IPS DF 19.7 (cell line): Measurements from ENCODE around the gene VPS13C.

Experiments used
- DNase-seq: peaks from one replicate; pipeline ENCODE4 v3.0.0-alpha.2; 2013; ENCODE audit warnings: low read depth, low spot score

The VPS13C gene

DNA sequence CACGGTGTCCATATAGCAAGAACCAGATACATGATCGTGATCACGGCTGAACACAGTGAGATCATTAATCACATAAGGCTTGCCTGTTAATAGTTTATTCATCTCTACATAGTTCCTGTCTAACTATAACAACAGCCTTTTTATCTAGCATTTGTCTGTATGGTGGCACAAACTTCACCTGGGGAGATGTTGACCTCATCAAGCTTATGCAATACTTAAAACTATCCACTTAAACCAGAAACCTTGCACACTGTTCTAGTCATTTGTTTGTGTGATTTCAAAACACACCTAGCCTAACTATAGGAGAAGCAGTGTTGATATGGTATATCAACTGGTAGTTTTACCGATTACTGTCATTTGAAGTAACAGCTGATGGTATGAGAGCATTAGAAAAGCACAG is 124.8 kb downstream of the VPS13C start:
- DNase-seq: no peak

DNA sequence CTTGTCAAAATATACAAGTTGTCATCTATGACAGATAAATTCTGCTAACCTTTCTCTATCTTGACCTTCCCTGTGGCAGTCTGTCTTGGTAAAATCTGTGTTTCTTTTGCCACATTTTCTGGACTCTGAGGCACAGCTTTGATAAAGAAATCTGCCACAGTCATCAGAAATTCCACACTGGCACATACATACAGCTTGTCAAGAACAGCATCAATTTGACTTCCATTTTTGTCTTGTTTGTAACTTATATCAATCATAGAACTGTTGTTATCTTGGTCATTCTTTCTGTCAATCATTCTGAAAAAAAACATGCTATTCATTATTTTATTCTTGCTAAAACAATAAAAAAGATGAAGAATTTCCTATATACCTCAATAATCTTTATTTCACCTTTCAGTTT is 130.8 kb downstream of the VPS13C start:
- DNase-seq: no peak

DNA sequence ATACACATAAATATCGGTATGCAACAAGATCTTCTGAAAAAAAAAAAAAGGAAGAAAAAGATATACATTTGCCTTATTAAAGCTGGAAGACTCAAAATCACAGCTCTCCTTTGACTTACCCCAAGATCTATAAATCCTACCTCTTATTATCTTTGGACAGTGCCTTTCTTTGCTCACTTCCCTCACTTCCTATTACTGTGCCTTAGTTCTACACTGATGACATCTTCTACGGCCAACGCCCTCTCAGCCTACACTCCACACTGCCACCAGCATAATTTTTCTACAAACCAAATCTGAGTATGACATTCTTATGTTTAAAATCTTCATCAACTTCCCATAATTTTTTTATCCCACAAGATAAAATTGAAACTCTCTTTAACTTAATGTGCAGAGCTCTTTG is 137.1 kb downstream of the VPS13C start:
- no peak for DNase-seq

DNA sequence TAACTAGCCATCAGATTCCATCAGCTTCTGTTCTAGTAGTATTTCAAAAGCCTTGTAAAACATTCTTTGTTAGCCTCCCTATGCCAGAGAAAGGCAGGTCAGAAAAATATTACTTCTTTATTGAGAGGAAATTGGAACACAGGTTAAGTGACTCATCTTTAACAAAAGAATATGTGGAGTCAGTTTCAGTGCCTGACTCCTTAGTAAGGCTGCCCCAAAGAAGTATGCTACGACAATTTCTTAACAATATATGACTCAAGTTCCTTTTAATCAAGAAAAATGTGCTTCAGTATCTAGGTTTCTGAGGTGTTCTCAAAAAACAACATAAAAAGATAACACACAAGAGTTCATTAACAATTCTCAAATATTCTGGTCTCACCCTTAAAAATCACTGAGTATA is 139.2 kb downstream of the VPS13C start:
- DNase-seq: no peak

DNA sequence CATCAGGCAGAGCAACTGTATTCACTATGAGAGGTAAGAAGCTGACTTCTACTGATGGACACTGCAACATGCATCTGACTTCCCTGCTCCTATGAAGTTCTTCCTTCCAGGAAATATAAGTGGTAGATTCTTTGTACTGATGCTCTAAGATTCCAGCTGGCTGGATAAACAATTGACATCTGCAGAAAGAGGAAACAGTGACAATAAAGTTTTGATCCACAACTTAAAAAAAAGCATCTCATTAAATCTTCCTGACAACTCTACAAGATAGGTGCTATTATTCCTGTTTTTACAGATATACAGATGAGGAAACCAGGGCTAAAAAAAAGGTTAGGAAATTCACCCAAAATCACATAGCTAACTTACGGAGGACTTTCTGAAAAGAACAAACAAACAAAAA is 142.8 kb downstream of the VPS13C start:
- no peak for DNase-seq

DNA sequence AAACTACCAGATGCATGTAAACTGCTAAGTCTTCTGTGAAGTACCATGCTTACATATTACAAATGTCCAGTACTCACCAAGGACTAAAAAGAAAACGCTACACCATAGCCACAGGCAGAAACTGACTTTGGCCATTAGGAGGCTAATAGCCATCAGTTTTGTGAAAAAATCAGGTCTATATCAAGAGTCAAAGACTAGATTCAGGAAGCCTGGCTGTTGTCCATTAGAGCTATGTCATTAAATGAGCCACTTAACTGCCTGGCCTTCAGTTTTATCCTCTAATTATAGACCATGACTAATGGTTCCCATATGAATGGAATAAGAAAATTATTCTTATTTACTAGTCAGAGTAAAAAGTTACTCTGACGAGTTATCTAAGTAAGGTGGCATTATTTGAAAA is 144.1 kb downstream of the VPS13C start:
- DNase-seq: no peak

DNA sequence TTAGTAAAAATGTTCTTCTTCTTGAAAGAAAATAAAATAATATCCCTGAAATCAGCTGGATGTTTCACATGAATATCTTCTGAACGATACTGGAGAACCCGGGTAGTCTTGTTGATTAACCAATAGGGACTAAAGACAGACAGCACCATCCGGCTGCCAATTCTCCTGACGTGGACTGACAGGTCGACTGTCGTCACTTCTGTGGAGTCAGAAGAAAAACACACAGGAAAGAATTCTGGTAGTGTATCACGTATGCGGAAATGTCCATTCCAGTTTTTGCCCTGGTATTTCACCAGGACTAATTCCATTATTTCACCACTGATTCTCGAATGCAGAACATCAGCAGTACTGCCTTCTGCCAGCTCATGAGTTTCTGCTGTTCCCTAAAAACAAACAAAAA is 144.6 kb downstream of the VPS13C start:
- DNase-seq: no peak

DNA sequence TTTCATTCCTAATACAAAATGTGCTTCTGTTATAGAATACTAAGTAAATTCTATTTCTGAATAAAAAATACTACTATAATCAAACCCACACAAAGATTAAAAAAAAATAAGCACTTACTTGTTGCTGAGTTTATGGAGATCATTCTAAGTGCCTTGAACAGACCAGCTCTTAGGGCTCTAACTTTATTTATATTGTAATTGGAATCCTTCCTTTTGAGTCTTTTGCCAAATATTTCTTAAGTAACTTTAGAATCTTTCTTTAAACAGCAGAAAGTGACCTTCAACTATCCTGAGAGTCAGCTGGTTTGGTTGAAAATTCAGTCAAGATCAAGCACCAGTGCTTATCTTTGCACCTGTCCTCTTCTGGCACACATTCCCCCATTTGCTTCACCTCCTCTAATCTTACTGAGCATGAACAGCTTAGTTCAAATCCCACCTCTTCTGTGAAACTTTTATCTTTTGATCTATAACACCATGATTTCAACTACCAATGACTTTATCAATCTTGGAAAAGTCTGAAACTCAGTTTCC is 149.3 kb downstream of the VPS13C start:
- DNase-seq: no peak

DNA sequence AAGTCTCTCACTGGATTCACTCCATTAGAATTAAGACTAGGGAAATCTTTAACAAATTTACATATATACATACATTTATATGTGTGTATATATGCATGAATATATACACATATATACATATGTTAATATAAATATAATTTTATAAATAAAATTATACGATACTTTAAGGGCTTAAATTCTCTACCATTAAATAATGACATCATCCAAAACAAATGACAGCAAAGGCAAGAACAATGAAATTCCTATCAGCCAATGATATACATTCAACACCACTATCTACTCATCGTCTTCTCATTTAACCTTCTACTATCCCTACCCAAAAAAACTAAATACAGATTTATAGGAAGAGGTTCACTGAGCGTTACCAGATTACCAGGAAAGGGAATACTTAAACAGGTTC is 152.0 kb downstream of the VPS13C start:
- DNase-seq: no peak

DNA sequence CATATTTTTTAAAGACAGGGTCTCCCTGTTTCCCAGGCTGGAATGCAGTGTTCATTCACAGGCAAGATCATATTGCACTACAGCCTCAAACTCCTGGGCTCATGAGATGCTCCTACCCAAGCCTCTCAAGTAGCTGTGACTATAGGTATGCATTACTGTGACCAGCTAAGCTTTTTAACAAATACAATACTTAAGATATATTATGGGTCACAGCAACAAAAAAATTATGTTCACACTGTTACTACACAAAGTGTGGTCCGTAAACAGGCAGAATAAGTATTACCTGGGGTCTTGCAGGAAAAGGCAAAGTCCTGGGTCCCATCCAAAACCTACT is 152.5 kb downstream of the VPS13C start:
- no peak for DNase-seq

DNA sequence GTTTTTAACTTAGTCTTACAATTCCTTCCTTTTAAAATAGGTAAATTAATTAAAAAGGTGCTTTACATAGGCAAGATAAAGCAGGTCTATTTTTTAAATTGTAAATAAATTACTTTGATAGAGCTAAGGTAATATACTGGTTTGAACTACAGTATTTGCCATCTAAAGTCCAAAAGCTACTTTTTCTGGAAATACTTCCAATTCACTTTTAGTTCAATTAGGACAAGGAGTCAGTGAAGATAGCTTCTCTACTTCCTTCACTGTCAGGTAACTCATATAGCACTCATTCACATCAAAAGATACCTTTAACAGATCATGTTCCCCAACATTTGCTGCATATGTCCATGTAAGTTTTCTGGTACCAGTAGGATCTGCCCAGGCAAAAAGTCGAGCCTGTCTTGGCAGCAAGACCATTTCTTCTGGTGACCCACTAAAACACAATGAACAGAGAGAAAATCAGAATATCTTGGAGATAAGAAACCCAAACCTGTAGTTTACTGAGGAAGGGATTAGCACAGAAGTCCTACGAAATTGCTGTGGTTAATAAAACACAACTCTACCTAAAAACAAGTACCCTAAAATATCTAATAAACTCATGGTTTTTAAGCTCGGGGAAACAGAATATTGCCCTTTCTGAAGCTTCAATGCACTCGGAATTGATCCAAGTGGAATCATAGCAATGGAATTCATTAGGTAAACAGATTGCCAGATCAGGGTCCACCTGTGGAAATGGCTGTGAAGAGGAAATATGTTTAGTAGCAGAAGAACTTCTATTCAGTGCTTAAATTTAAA is 153.1 kb downstream of the VPS13C start:
- no peak for DNase-seq

DNA sequence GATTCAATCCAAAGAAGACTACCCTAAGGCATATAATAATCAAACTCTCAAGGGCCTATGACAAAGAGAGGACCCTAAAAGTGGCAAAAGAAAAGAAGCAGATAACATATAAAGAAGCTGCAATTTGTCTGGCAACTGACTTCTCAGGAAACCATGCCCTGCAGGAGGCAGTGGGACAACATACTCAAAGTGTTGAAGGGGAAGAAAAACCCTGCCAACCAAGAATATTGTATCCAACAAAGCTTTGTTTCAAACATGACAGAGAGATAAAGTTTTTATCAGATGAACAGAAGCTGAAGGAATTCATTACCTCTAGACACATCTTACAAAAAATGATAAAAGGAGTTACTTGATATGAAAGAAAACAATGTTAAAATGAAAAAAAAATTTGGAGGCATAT is 167.1 kb downstream of the VPS13C start:
- DNase-seq: no peak

DNA sequence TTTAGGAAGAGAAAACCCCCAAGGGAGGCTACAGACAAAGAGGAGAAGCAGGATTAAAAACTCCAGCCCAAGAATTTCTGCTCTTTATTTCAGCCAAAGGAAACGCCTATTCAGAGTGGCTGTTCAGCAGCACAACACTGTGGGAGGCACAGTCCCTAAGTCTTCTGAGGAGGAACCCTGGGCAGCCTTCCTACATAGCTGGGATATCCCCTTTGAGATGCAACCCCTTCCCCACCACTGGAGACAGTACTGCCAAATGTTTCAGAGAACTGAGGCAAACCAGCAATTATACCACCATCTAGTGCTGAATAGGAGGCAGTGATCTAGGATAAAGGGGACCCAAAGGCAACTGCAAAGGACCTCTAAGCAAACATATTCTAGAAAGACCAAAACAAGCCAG is 168.1 kb downstream of the VPS13C start:
- peak; percentile 50 for DNase-seq

DNA sequence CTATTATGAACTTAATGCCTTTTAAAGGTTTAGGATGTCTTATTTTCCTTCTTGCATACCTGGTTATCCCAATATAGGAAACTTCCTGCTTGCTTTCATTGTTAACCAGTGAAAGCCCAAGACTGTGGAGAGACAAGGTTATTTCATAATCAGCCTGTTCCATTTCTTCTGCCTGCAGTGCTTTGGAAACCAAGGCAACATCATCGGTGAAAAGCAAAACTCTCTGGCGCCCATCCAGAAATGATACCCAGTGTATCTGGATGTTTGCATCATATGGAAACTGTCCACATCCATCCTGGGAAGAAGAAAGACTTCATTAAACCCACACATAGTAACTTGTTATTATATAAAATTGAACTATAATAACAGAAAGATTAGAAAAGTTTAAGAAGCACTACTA is 170.1 kb downstream of the VPS13C start:
- DNase-seq: no peak

DNA sequence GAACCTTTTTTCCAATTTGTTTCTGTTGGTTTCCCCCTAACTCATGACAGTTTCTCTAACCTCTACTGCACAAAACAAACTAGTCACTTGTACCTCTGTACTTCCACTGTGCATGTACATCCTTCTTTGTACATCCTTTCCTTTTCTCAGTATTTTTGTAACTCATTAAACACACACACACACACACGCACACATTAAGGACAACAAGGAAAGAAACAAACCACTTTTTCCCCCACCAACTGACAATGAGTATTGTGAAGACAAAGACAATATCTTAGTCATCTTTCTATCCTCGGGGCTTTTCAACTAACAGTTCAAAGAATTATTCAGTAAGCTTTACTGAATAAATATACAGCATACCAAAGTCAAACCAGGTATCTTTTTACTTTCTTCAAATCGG is 170.5 kb downstream of the VPS13C start:
- DNase-seq: no peak

DNA sequence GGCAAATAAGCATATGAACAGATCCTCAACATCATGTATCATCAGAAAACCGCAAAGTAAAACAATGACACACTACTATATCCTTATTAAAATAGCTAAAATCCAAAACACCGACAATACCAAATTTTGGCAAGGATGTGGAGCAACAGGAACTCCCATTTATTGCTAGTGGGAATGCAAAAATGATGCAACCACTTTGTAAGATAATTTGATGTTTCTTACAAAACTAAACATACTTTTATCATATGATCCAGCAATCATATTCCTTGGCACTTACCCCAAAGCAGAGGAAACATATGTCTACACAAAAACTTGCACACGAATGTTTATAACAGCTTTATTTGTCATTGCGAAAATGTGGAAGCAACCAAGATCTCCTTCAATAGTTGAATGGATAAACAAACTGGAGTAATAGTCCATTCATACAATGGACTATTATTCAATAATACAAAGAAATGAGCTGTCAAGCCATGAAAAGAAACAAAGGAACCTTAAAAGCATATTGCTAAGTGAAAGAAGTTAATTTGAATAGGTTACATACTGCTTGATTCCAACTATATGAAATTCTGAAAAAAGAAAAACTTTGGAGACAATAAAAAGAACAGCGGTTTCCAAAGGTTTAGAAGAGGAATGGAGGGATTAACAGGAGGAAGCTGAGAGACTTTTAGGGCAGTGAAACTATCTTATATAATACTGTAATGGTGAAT is 172.0 kb downstream of the VPS13C start:
- DNase-seq: no peak

DNA sequence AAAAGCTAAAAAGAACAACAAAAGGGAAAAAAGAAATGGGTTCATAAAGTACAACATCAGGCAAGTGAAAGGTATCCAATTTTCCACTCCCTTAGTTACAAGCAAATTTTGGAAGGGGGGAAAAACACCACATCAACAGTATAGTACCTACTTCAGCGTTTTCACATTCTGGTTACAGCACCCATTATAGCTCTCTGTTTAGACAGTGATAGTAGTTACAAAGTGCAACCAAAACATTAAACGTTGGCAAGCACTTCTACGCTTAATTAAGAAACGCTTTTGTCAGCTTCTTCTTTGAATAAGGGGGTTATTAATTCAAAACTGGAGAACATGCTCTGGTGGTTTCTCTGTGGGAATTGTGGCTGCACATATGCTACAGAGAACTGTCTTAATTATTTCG is 180.2 kb downstream of the VPS13C start:
- DNase-seq: no peak

DNA sequence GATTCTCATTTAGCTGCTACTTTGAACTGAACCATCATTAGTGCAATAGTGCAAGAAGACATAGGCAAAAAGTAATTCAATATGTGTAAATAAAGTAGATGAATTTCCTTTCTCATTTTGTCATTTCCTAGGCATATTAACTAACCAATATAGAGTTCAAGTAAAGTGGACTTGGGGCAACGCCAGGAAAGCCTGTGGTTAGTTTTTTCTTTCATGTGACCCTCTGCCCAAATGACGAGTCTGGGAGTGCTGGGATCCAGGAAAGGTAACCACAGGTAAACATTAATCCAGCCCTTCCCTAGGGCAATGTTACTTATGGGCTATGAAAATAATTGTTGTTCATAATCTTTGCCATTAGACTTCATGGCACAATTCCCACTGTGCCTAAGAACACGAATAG is 181.0 kb downstream of the VPS13C start:
- DNase-seq: no peak

DNA sequence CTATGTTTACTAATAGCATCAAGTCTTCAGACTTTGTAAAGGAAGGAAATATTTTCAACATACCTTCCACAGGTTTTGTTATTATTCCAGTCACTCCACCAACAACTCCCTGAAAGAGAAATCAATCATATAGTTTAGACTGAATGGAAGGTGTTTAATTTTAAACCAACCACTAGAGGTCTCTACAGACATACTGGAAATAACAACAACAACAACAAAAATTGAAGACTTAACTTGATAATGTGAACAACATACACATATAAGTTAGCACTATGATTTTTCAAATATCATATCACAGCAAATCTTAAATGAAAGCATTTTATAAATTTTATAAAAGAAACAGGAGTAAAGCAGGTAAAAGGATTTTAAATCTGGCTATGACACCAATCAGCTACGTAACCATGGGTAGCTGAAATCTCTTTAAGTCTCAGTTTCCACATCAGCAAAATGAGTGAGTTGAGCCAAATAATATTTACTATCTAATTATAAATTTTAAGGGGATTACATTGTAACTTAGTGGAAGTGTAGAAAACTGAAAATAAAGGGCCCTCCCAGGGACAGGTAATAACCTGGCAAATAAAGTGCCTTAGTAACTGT is 188.2 kb downstream of the VPS13C start:
- no peak for DNase-seq

DNA sequence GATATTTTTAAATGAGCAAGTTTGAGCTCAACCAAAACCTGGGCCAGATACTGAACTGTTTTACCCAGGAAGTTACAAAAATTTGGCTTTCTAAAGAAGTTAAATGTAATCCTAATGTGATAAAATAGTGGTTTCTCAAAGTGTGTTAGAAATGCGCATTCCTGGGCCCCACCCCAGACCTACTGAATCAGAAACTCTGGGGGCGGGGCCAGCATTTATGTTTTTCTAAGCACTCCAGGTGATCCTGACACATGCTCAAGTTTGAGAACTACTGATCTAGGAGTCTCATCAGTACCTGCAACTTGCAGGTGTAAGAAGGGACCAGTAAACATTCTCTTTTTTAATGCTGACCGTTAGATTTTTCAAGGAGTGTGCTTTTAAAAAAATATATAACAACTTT is 190.6 kb downstream of the VPS13C start:
- DNase-seq: no peak

DNA sequence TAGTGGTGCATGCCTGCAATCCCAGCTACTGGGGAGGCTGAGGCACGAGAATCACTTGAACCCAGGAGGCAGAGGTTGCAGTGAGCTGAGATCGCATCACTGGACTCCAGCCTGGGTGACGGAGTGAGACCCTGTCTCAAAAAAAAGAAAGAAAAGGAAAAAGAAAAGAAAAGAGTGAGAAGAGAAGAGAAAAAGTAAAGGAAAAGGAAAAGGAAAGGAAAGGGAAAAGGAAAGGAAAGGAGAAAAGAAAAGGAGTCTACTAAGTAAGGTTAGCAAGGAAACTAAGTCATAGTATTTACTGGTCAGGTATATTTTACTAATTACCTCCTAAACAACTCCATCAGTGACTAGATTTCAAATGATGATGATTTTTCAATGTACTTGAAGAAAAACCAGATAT is 198.3 kb downstream of the VPS13C start:
- DNase-seq: no peak

DNA sequence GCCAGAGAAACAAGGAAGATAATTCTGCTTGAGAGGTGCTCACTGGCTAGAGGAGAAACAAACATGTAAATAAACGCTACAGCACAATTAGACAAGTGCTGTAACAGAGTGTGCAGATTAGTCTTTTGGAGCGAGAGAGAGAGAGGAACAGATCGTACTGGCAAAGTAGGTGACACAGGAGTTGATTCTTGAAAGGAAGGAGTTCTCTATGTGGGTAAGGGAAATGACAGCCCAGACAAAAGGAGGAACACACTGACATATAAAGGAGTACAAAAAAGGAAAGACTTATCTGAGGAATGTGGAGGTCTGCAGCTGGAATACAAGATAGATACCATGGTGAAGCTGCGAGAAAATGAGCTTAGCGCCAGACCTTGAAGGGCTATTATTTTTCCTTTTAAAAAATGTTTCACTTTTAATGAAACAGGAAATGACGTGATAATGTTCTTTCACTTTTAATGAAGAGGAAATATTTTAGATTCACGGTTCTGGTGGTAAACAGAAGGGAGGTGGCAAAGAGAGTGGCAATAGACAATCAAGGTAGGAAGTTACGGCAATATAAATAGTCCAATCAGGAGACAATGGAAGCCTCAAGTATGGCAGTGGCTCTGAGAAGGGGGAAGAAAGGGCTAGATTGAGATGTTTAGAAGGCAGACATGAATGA is 202.9 kb downstream of the VPS13C start:
- DNase-seq: no peak
